ENCODE data around the gene GAN.

GRCh38 chr16:81390840-81391239 lies 76.1 kb downstream of the GAN start:
- no peak for TF ChIP-seq POLR2A (IDR thresholded peaks at IDR 0.05; ENCODE audit: low read depth)
- no peak for TF ChIP-seq CTCF (IDR thresholded peaks at IDR 0.05)
- TF ChIP-seq EP300 (IDR thresholded peaks at IDR 0.05) = no peak
- no peak for TF ChIP-seq POLR2AphosphoS5 (IDR thresholded peaks at IDR 0.05)

All from esophagus muscularis mucosa (tissue), 4 donors.